K562 (cell line): ENCODE results near the gene TMEM156. TPM values are rescaled to one million over a fixed set of nuclear protein-coding genes. Genes with fewer than 3 reads are reported as not detected.
"Not testable (repeated sequence)": the region's sequence is repeated elsewhere in the genome, so short reads cannot be mapped to it uniquely, and the experiment has no call there.

Experiments used
- ATAC-seq: fragments of 200-7000 bp; cut with Tn5 transposase; 3 replicates; pipeline ENCODE4 v1.9.1; 2020; ENCODE audit warnings: moderate library complexity
- BruUV-seq: library from RNA; stranded (reverse); fragments of 400-500 nt; replicated peaks from 2 replicates; lab custom pipeline; 2021; lab: Mats Ljungman, UMichigan
- CTCF ChIA-PET: fragments of 300-600 bp; formaldehyde crosslinking; extraction: SDS; loops from one replicate; lab custom pipeline; 2021; ENCODE audit warnings: low intra/inter-chr PET ratio; lab: Yijun Ruan, JAX
- POLR2A ChIA-PET: fragments of 300-600, 350-650 bp; sonication (Branson Sonifier 250); formaldehyde crosslinking; extraction: SDS; loops from one replicate; lab custom pipeline; 2021; ENCODE audit warnings: antibody characterized with exemption, inconsistent platforms; lab: Yijun Ruan, JAX
- DNase-seq, 4 experiments: peaks; one replicate each; pipeline versions ENCODE4 v3.0.0 to v3.0.0-alpha.2; 2011 to 2018; ENCODE audit warnings: low spot score in 3 of 4, mixed read lengths in 3 of 4; ENCODE audit errors: extremely low read depth in 1 of 4
- FAIRE-seq: peaks from 2 replicates; lab custom pipeline; 2011; peaks lifted over from hg19 to GRCh38; lab: Jason Lieb, UNC
- H2AFZ ChIP-seq: 2 replicates; pipeline ENCODE4 v1.6.0; 2011; ENCODE audit warnings: low read depth, low read length, control low read depth, inconsistent platforms
- H3K27ac ChIP-seq: fragments of 200-600 bp; 3 replicates; pipeline ENCODE4 v1.8.0; 2011; ENCODE audit warnings: low read depth, mild to moderate bottlenecking, control low read depth, inconsistent platforms, low read length, moderate library complexity, mixed read lengths; ENCODE audit errors: extremely low read depth
- H3K27me3 ChIP-seq, 2 experiments: fragments of 300-600 bp in 1 of 2; 2 replicates in 1 of 2; 3 replicates in 1 of 2; pipeline versions ENCODE4 v1.6.0 to v1.8.0; 2011; ENCODE audit warnings: inconsistent platforms in 2 of 2, low read length in 2 of 2, mild to moderate bottlenecking in 1 of 2, mixed read lengths in 1 of 2, moderate library complexity in 1 of 2; ENCODE audit not compliant: control insufficient read depth in 2 of 2, insufficient read depth in 2 of 2
- H3K36me3 ChIP-seq: fragments of 300-600 bp; 3 replicates; pipeline ENCODE4 v1.8.0; 2011; ENCODE audit warnings: mild to moderate bottlenecking, low read length, inconsistent platforms; ENCODE audit not compliant: control insufficient read depth, insufficient read depth
- H3K4me1 ChIP-seq, 2 experiments: fragments of 200-600 bp in 1 of 2; replicated peaks in 1 of 2; 2 replicates in 1 of 2; 3 replicates in 1 of 2; pipeline versions ENCODE4 v1.5.1 to v1.8.0; 2011; ENCODE audit warnings: inconsistent platforms in 2 of 2, low read length in 2 of 2, mild to moderate bottlenecking in 1 of 2, mixed read lengths in 1 of 2, moderate library complexity in 1 of 2; ENCODE audit not compliant: control insufficient read depth in 2 of 2, insufficient read depth in 2 of 2
- H3K4me2 ChIP-seq: 2 replicates; pipeline ENCODE4 v1.6.1; 2011; ENCODE audit warnings: low read length, control low read depth, inconsistent platforms, mixed read lengths; ENCODE audit not compliant: insufficient read depth
- H3K4me3 ChIP-seq: fragments of 200-600 bp; sonication (generic), shearing (Covaris generic); 2 replicates; pipeline ENCODE4 v1.5.1; 2016; ENCODE audit warnings: control low read depth, inconsistent platforms
- H3K79me2 ChIP-seq: fragments of 200-600 bp; 3 replicates; pipeline ENCODE4 v1.8.0; 2011; ENCODE audit warnings: low read length, inconsistent platforms; ENCODE audit not compliant: control insufficient read depth, insufficient read depth
- H3K9ac ChIP-seq, 2 experiments: 2 replicates each; pipeline versions ENCODE4 v1.6.0 to v1.6.1; 2011; ENCODE audit warnings: low read depth in 2 of 2, low read length in 2 of 2, control low read depth in 1 of 2, inconsistent platforms in 1 of 2, mild to moderate bottlenecking in 1 of 2, mixed read lengths in 1 of 2; ENCODE audit not compliant: insufficient read depth in 1 of 2
- H3K9me1 ChIP-seq: one replicate; pipeline ENCODE4 v1.6.0; 2011; ENCODE audit warnings: inconsistent platforms, mild to moderate bottlenecking, low read length, moderate library complexity; ENCODE audit not compliant: control insufficient read depth, insufficient read depth
- H3K9me3 ChIP-seq: replicated peaks from 2 replicates; pipeline ENCODE4 v1.5.1; 2011; ENCODE audit warnings: low read depth, low read length, inconsistent platforms; ENCODE audit not compliant: control insufficient read depth, insufficient read depth
- H4K20me1 ChIP-seq: replicated peaks from 2 replicates; pipeline ENCODE4 v1.6.1; 2011; ENCODE audit warnings: low read length, inconsistent platforms, mixed read lengths; ENCODE audit not compliant: control insufficient read depth, insufficient read depth
- GATA2 ChIP-seq: sonication (generic); formaldehyde crosslinking; IDR thresholded peaks from 2 replicates; pipeline ENCODE4 v1.4.0; 2020; ENCODE audit warnings: mild to moderate bottlenecking, missing genetic modification reagents
- NR2F6 ChIP-seq: fragments of 450-650 bp; formaldehyde crosslinking; IDR thresholded peaks from 2 replicates; pipeline ENCODE4 v1.4.0; 2020; ENCODE audit warnings: mild to moderate bottlenecking
- TEAD4 ChIP-seq, 2 experiments: sonication (generic) in 1 of 2; formaldehyde crosslinking in 1 of 2; IDR thresholded peaks; 2 replicates each; pipeline versions ENCODE4 v1.6.1 to v1.8.0; 2012 to 2022; ENCODE audit warnings: borderline replicate concordance in 1 of 2, inconsistent platforms in 1 of 2, low read length in 1 of 2, mild to moderate bottlenecking in 1 of 2, missing genetic modification reagents in 1 of 2
- TSC22D4 ChIP-seq: fragments of 450-650 bp; IDR thresholded peaks from 2 replicates; pipeline ENCODE4 v1.6.1; 2016; ENCODE audit warnings: missing genetic modification characterization, missing biosample characterization, control low read depth
- ZNF395 ChIP-seq: fragments of 200-800 bp; sonication (Bioruptor generic); IDR thresholded peaks from 2 replicates; pipeline ENCODE4 v1.6.1; 2017; ENCODE audit warnings: missing genetic modification characterization, missing compliant biosample characterization
- ZNF609 ChIP-seq: sonication (generic); formaldehyde crosslinking; IDR thresholded peaks from 2 replicates; pipeline ENCODE4 v1.8.1; 2023; ENCODE audit warnings: missing genetic modification reagents, mild to moderate bottlenecking, borderline replicate concordance
- ZNF707 ChIP-seq: fragments of 250-450 bp; sonication (Bioruptor Pico); conservative IDR thresholded peaks from 2 replicates; pipeline ENCODE4 v1.8.0; 2022; ENCODE audit warnings: inconsistent platforms, mild to moderate bottlenecking, moderate library complexity
- WGBS: fragments of 100-300 bp; shearing (Covaris generic); methylation state at CpG from one replicate; pipeline ENCODE4 v1.1.6; 2016; ENCODE audit warnings: low coverage, mixed read lengths; ENCODE audit not compliant: insufficient coverage; ENCODE audit errors: missing lambda C conversion rate; 5-methylcytosine and 5-hydroxymethylcytosine counted together
- in situ Hi-C: fragments of 300-500 bp; cut with MboI; formaldehyde crosslinking; loops from 4 replicates; pipeline ENCODE4 v1.15.0; 2018; ENCODE audit warnings: inconsistent platforms, mixed read lengths
- intact Hi-C: fragments of 100-400 bp; cut with micrococcal nuclease; formaldehyde crosslinking; loops from 2 replicates; pipeline ENCODE4 v1.14.2; 2022
- polyA plus RNA-seq, 8 experiments: library from polyadenylated mRNA; depleted of rRNA in 4 of 8; stranded (reverse) in 5 of 8; unstranded in 3 of 8; fragments of >200 nt; fragmentation: Nextera tagmentation in 2 of 8; fragmentation: Illumina TruSeq in 1 of 8; extraction: Ambion mirVana in 2 of 8; extraction: Trizol in 1 of 8; gene quantifications; 2 replicates each; pipeline versions ENCODE4 v1.2.1 to v1.2.3, GENCODE V29; 2011 to 2014; ENCODE audit warnings: inconsistent platforms in 1 of 8, missing spikeins in 1 of 8
- total RNA-seq, 7 experiments: library from RNA; depleted of rRNA in 6 of 7; stranded (reverse); fragments of >200 nt in 6 of 7; fragmentation: Illumina TruSeq in 2 of 7; extraction: Trizol in 2 of 7; gene quantifications; 2 replicates each; pipeline versions ENCODE4 v1.2.1 to v1.2.3, GENCODE V29; 2011 to 2021; ENCODE audit warnings: low replicate concordance in 1 of 7

The TMEM156 gene
- total and polyA plus RNA-seq, 9 of the 15 experiments (the other 6 are each of a cell fraction or from before 2014, with no cell fraction given) = 3.5 to 9.6 (median 6.4) TPM

DNA sequence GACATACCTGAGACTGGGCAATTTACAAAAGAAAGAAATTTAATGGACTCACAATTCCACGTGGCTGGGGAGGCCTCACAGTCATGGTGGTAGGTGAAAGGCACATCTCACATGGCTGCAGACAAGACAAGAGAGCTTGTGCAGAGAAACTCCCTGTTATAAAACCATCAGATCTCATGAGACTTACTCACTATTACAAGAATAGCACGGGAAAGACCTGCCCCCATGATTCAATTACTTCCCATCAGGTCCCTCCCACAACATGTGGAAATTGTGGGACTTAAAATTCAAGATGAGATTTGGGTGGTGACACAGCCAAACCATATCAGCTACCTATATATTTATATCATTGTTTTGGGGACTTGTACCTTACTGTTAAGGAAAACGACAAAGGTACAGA, 90.3 kb downstream of the TMEM156 start:
- 10% methylated on average over 3 of the region's 3 CpGs for WGBS
- H3K9ac ChIP-seq, H2AFZ ChIP-seq, H3K4me3 ChIP-seq, intact Hi-C loops, H3K4me2 ChIP-seq, H4K20me1 ChIP-seq, H3K27ac ChIP-seq, H3K9me3 ChIP-seq, FAIRE-seq, ATAC-seq, in situ Hi-C loops, H3K79me2 ChIP-seq, BruUV-seq, DNase-seq, H3K36me3 ChIP-seq, H3K27me3 ChIP-seq, H3K9me1 ChIP-seq, CTCF ChIA-PET: not testable (repeated sequence)
- TF ChIP-seq ZNF395 (CRISPR knock-in tag) = 0 out of 2 replicates have a peak, but pooled peaks have one; percentile 22
- POLR2A ChIA-PET = interaction anchor here (0.6 to 1.3 kb wide), 5 partner anchors 8 to 181 kb away, joined by 3 read pairs; no protein-coding TSS in a partner anchor
- peaks cover 0 to 11% of the 10 kb centered on the region in 2 experiments; a peak in 2 of 5 replicates for H3K4me1 ChIP-seq

GRCh38 chr4:38940476-38940875, 91.7 kb downstream of the TMEM156 start:
- in situ Hi-C loops = no loop called here
- no peaks in the 10 kb centered on the region for H3K79me2 ChIP-seq
- ChIA-PET POLR2A (interaction anchor here (0.6 kb wide), 1 partner anchor 9 kb away, joined by 4 read pairs; no protein-coding TSS in a partner anchor), CTCF (no interaction called here)
- intact Hi-C loops = no loop called here
- H3K4me3 ChIP-seq = no peak overlapping the region
- H2AFZ ChIP-seq = no peak overlapping the region
- FAIRE-seq = no peak
- no peaks in the 10 kb centered on the region for H3K27me3 ChIP-seq
- no peaks in the 10 kb centered on the region; the same call in 2 of the 3 replicates for H3K36me3 ChIP-seq
- H3K4me2 ChIP-seq = no peak overlapping the region
- H3K9ac ChIP-seq = no peak overlapping the region
- WGBS = 38% methylated on average over 3 of the region's 3 CpGs
- H3K9me1 ChIP-seq = no peaks in the 10 kb centered on the region
- H3K4me1 ChIP-seq = peaks cover 0 to 14% of the 10 kb centered on the region in 2 experiments; a peak in 2 of 5 replicates
- no peak for DNase-seq
- BruUV-seq = no TSS peak
- H3K9me3 ChIP-seq = no peaks in the 10 kb centered on the region
- H4K20me1 ChIP-seq = no peaks in the 10 kb centered on the region
- no peak for ATAC-seq
- no peak overlapping the region for H3K27ac ChIP-seq
- TF ChIP-seq ZNF609 (CRISPR knock-in tag) (no peak), TSC22D4 (tag) (no peak), NR2F6 (CRISPR knock-in tag) (no peak), TEAD4 (IDR thresholded peaks at IDR 0.05; ENCODE audit: low read length) (no peak), TEAD4 (CRISPR knock-in tag; IDR thresholded peaks at IDR 0.05; ENCODE audit: borderline replicate concordance) (no peak), GATA2 (CRISPR knock-in tag) (no peak), ZNF707 (CRISPR knock-in tag) (no peak)
